Esophagus muscularis mucosa (tissue), 4 donors: ENCODE measurements around the gene SERPINB1. TPM values are rescaled to one million over a fixed set of nuclear protein-coding genes. Genes with fewer than 3 reads are reported as not detected.

Experiments
- DNase-seq: peaks from one replicate; pipeline ENCODE4 v3.0.0-alpha.2; 2017; ENCODE audit errors: extremely low spot score
- H3K27ac ChIP-seq, 4 donors: fragments of 200-600 bp; sonication (generic); replicated peaks in 1 of 4; 1 replicate in 3 of 4; 2 replicates in 1 of 4; pipeline ENCODE4 v1.5.1; 2016 to 2019; ENCODE audit warnings: mild to moderate bottlenecking in 1 of 4
- H3K27me3 ChIP-seq, 4 donors: fragments of 200-600 bp; sonication (generic); one replicate each; pipeline versions ENCODE4 v1.5.1 to v1.6.0; 2016 to 2019
- H3K36me3 ChIP-seq, 4 donors: fragments of 200-600 bp; sonication (generic); one replicate each; pipeline ENCODE4 v1.5.1; 2016 to 2019
- H3K4me1 ChIP-seq, 4 donors: fragments of 200-600 bp; sonication (generic); one replicate each; pipeline ENCODE4 v1.5.1; 2016 to 2019
- H3K4me3 ChIP-seq, 4 donors: fragments of 200-600 bp; sonication (generic); 1 replicate in 2 of 4; 2 replicates in 2 of 4; pipeline ENCODE4 v1.5.1; 2016 to 2019; ENCODE audit warnings: mild to moderate bottlenecking in 4 of 4, moderate library complexity in 1 of 4
- H3K9me3 ChIP-seq, 4 donors: fragments of 200-600 bp; sonication (generic); 1 replicate in 3 of 4; 2 replicates in 1 of 4; pipeline ENCODE4 v1.5.1; 2016 to 2019
- EP300 ChIP-seq: sonication (generic); formaldehyde crosslinking; IDR thresholded peaks from one replicate; pipeline ENCODE4 v1.6.1; 2017; ENCODE audit warnings: antibody characterized with exemption
- POLR2A ChIP-seq: fragments of 450-650 bp; IDR thresholded peaks from one replicate; pipeline ENCODE4 v1.6.1; 2017; ENCODE audit warnings: antibody characterized with exemption, moderate library complexity, mild to moderate bottlenecking, low read depth
- POLR2AphosphoS5 ChIP-seq, 2 donors: sonication (generic); formaldehyde crosslinking; IDR thresholded peaks; one replicate each; pipeline ENCODE4 v1.6.1; 2017; ENCODE audit warnings: antibody characterized with exemption in 2 of 2
- WGBS: methylation state at CpG from one replicate; pipeline ENCODE4 v1.1.5; 2018; 5-methylcytosine and 5-hydroxymethylcytosine counted together
- intact Hi-C: fragments of 100-400 bp; cut with DNase I; formaldehyde crosslinking; loops from one replicate; pipeline ENCODE4 v1.15.1; 2023
- total RNA-seq, 4 donors: library from RNA; depleted of rRNA; stranded (reverse); fragments of >200 nt; gene quantifications; one replicate each; pipeline versions ENCODE4 v1.1.0 to v1.2.1, GENCODE V29; 2016
- TF ChIP-seq, protein P1 (sequence below), 3 experiments: fragments of 200-600 bp in 2 of 3; fragments of 450-650 bp in 1 of 3; sonication (generic) in 2 of 3; IDR thresholded peaks; one replicate each; pipeline ENCODE4 v1.5.1; 2017 to 2019; ENCODE audit warnings: antibody characterized with exemption in 3 of 3, mild to moderate bottlenecking in 2 of 3, moderate library complexity in 1 of 3

The SERPINB1 gene
- total RNA-seq, 4 donors from 2014 or later = 23.3 to 123 (median 29.9) TPM

DNA sequence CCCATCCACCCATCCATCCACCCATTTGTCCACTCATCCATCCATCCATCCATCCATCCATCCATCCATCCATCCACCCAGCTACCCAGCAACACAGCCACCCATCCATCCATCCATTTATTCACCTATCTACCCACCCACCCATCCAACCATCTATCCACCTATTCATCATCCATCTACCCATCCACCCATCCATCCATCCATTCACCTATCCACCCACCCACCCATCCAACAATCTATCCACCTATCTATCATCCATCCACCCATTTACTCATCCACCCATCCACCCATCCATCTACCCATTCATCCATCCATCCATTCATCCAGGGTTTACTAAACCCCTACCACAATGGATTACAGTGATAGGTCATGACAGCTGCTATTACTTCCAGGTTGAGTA lies 7.4 kb downstream of the SERPINB1 start:
- DNase-seq = no peak
- Histone ChIP-seq H3K36me3 (peaks cover 28 to 66% (median 52%) of the 10 kb centered on the region in 4 donors), H3K9me3 (no peaks in the 10 kb centered on the region), H3K4me3 (no peak overlapping the region), H3K4me1 (peaks cover 0 to 7% (median 3%) of the 10 kb centered on the region in 4 donors), H3K27ac (no peak overlapping the region), H3K27me3 (no peaks in the 10 kb centered on the region)
- TF ChIP-seq POLR2A = no peak
- TF ChIP-seq POLR2AphosphoS5 (IDR thresholded peaks at IDR 0.05) = no peak
- no peak for TF ChIP-seq EP300
- TF ChIP-seq, protein P1, sequence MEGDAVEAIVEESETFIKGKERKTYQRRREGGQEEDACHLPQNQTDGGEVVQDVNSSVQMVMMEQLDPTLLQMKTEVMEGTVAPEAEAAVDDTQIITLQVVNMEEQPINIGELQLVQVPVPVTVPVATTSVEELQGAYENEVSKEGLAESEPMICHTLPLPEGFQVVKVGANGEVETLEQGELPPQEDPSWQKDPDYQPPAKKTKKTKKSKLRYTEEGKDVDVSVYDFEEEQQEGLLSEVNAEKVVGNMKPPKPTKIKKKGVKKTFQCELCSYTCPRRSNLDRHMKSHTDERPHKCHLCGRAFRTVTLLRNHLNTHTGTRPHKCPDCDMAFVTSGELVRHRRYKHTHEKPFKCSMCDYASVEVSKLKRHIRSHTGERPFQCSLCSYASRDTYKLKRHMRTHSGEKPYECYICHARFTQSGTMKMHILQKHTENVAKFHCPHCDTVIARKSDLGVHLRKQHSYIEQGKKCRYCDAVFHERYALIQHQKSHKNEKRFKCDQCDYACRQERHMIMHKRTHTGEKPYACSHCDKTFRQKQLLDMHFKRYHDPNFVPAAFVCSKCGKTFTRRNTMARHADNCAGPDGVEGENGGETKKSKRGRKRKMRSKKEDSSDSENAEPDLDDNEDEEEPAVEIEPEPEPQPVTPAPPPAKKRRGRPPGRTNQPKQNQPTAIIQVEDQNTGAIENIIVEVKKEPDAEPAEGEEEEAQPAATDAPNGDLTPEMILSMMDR (IDR thresholded peaks at IDR 0.05) = no peak
- intact Hi-C loops = no loop called here

DNA sequence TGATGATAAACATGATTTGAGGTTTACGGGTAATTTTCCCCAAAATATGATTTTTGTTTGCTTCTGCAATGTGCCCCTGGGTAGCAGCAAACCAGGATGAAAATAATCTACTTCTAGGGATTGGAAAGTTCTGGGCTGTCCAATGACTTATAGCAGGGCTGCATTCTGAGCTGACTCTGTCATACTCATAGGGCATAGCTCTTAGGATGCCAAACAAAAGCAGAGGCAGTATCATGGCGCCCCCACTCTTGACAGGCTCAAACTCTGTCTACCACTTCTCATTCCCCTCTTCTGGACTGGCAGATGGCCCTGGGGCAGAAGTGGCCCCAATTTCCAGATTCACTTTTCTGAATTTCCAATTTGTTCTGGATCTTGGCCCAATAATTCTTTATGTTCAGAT lies 10.3 kb downstream of the SERPINB1 start:
- WGBS = 90% methylated on average over 2 of the region's 2 CpGs
- no peaks in the 10 kb centered on the region for H3K27me3 ChIP-seq
- intact Hi-C loops = no loop called here
- H3K9me3 ChIP-seq = no peaks in the 10 kb centered on the region
- no peak overlapping the region for H3K27ac ChIP-seq
- H3K4me1 ChIP-seq = no peaks in the 10 kb centered on the region
- H3K36me3 ChIP-seq = peaks cover 13 to 44% (median 31%) of the 10 kb centered on the region in 4 donors
- no peak overlapping the region for H3K4me3 ChIP-seq
- TF ChIP-seq EP300 (no peak), POLR2AphosphoS5 (IDR thresholded peaks at IDR 0.05) (no peak), POLR2A (no peak)
- TF ChIP-seq, protein P1 (IDR thresholded peaks at IDR 0.05) = no peak
- DNase-seq = peak; percentile 68

DNA sequence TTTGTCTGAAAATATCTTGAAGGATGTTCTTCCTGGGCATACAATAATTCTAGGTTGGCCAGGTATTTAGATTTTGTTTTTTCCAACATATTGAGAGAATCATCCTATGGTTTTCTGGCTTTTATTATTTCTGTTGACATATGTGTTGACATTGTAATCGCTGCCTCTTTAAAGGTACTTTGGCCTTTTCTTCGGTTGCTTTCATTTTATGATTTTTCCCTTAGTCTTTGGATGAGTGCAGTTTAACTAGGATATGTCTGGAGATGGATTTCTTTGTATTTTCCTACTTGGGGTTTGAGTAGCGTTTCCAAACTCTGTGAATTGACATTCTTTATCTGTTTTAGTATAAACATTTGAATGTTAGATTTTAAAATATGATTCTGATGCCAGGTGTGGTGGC lies 11.5 kb downstream of the SERPINB1 start:
- no peak overlapping the region for H3K27ac ChIP-seq
- peaks cover 2 to 32% (median 21%) of the 10 kb centered on the region in 4 donors for H3K36me3 ChIP-seq
- intact Hi-C loops = no loop called here
- no peaks in the 10 kb centered on the region for H3K9me3 ChIP-seq
- H3K27me3 ChIP-seq = no peaks in the 10 kb centered on the region
- WGBS = 80% methylated on average over 3 of the region's 3 CpGs
- TF ChIP-seq EP300 (no peak), POLR2A (no peak), POLR2AphosphoS5 (IDR thresholded peaks at IDR 0.05) (no peak)
- TF ChIP-seq, protein P1 (IDR thresholded peaks at IDR 0.05) = no peak
- H3K4me1 ChIP-seq = no peaks in the 10 kb centered on the region
- H3K4me3 ChIP-seq = no peak overlapping the region
- DNase-seq = no peak

DNA sequence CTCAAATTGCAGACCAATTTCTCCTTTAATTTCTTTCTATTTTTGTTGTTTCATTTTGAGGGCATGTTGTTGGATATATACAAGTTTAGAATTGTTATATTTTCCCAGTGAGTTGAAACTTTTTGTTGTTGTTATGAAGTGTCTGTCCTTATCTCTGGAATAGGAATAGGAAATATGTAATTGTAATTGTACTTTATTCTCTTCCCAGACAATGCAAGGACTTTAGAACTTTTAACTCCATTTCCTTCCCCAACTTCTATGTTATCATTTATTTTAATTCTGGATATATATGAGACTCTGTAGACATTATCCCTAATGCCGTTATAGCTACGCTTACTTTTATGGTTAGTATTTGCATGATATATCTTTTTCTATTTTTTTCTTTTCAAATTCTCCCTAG lies 12.4 kb downstream of the SERPINB1 start:
- Histone ChIP-seq H3K36me3 (peaks cover 0 to 23% (median 13%) of the 10 kb centered on the region in 4 donors), H3K4me1 (no peaks in the 10 kb centered on the region), H3K9me3 (no peaks in the 10 kb centered on the region), H3K27me3 (no peaks in the 10 kb centered on the region), H3K27ac (no peak overlapping the region), H3K4me3 (no peak overlapping the region)
- 94% methylated on average over 2 of the region's 2 CpGs for WGBS
- no peak for DNase-seq
- intact Hi-C loops = no loop called here
- TF ChIP-seq EP300 = no peak
- TF ChIP-seq POLR2AphosphoS5 (IDR thresholded peaks at IDR 0.05) = no peak
- TF ChIP-seq POLR2A = no peak
- TF ChIP-seq, protein P1 (IDR thresholded peaks at IDR 0.05) = no peak

DNA sequence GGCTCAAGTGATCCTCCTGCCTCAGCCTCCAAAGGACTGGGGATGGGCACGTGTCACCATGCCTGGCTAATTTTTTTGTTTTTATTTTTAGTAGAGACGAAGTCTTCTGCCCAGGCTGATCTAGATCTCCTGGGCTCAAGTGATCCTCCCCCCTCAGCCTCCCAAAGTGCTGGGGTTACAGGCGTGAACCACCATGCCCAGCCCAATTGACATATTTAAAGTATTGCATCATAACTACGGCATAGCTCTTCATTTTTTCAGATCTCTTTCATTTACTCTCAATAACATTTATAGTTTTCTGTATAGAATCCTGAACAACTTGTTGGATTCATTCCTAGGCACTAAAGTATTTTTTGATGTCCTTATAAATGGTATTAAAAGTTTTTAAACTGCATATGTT lies 13.0 kb downstream of the SERPINB1 start:
- Histone ChIP-seq H3K27me3 (no peaks in the 10 kb centered on the region), H3K4me3 (no peak overlapping the region), H3K36me3 (peaks cover 0 to 17% (median 9%) of the 10 kb centered on the region in 4 donors), H3K9me3 (no peaks in the 10 kb centered on the region), H3K4me1 (no peaks in the 10 kb centered on the region), H3K27ac (no peak overlapping the region)
- intact Hi-C loops = no loop called here
- TF ChIP-seq, protein P1 (IDR thresholded peaks at IDR 0.05) = no peak
- no peak for TF ChIP-seq EP300
- TF ChIP-seq POLR2A = no peak
- no peak for TF ChIP-seq POLR2AphosphoS5 (IDR thresholded peaks at IDR 0.05)
- peak; percentile 4 for DNase-seq
- 87% methylated on average over 4 of the region's 4 CpGs for WGBS
